Testis (tissue), 3 donors: Measurements from ENCODE around the gene PHAF1. TPM values are rescaled to one million over a fixed set of nuclear protein-coding genes. Genes with fewer than 3 reads are reported as not detected.

ENCODE experiments used
- DNase-seq: peaks from one replicate; pipeline ENCODE4 v3.0.0-alpha.2; 2019
- H3K27ac ChIP-seq, 2 donors: fragments of 200-600 bp; sonication (generic); one replicate each; pipeline ENCODE4 v1.5.1; 2019
- H3K27me3 ChIP-seq: fragments of 200-600 bp; sonication (generic); one replicate; pipeline ENCODE4 v1.5.1; 2019
- H3K36me3 ChIP-seq: fragments of 200-600 bp; sonication (generic); one replicate; pipeline ENCODE4 v1.5.1; 2017; ENCODE audit warnings: low read depth; ENCODE audit errors: missing control alignments
- H3K4me1 ChIP-seq: fragments of 200-600 bp; sonication (generic); one replicate; pipeline ENCODE4 v1.5.1; 2019
- H3K4me3 ChIP-seq, 2 donors: fragments of 200-600 bp; sonication (generic); one replicate each; pipeline ENCODE4 v1.5.1; 2017 to 2019
- H3K9me3 ChIP-seq: fragments of 200-600 bp; sonication (generic); one replicate; pipeline ENCODE4 v1.5.1; 2017
- CTCF ChIP-seq, 3 experiments: fragments of 450-650 bp in 2 of 3; fragments of 200-600 bp in 1 of 3; sonication (generic) in 1 of 3; IDR thresholded peaks; one replicate each; pipeline ENCODE4 v1.5.1; 2016 to 2019; ENCODE audit warnings: antibody characterized with exemption in 3 of 3, mild to moderate bottlenecking in 2 of 3, moderate library complexity in 1 of 3
- POLR2A ChIP-seq: fragments of 450-650 bp; IDR thresholded peaks from one replicate; pipeline ENCODE4 v1.6.1; 2017; ENCODE audit warnings: antibody characterized with exemption, mild to moderate bottlenecking, moderate library complexity
- WGBS, 2 donors: methylation state at CpG; one replicate each; pipeline ENCODE4 v1.1.5; 2018; 5-methylcytosine and 5-hydroxymethylcytosine counted together
- intact Hi-C: fragments of 100-400 bp; cut with DNase I; formaldehyde crosslinking; loops from one replicate; pipeline ENCODE4 v1.15.1; 2023; ENCODE audit warnings: low total_unique reads
- polyA plus RNA-seq: library from polyadenylated mRNA; stranded (reverse); fragments of 350-450 nt; fragmentation: Illumina TruSeq; extraction: RNeasy Lipid Tissue Mini Kit (QIAGEN cat#74804); gene quantifications from one replicate; pipeline ENCODE4 v1.2.3, GENCODE V29; 2014; ENCODE audit warnings: low read depth, low replicate concordance; ENCODE audit not compliant: insufficient read depth
- total RNA-seq, 2 donors: library from RNA; depleted of rRNA; stranded (reverse); fragments of >200 nt; gene quantifications; one replicate each; pipeline ENCODE4 v1.2.3, GENCODE V29; 2016

The PHAF1 gene
- total and polyA plus RNA-seq, 3 donors from 2014 or later = 31.2 to 41.6 (median 32.6) TPM

DNA sequence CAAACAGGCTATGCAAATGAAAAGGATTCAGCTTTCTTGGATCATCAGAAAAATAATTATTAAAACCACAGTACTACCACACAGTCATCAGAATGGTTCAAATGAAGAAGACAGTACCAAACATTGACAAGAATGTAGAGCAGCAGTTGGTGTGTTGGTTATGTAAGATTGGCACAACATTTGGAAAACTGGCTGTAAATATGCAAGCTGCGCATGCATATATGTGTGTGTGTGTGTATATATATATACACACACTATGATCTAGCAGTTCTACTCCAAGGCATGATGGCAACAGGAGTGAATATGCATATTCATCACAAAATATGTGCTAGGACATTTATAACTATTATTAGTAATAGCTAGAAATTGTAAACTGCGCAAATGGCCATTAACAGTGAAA lies 34.4 kb upstream of the PHAF1 start:
- Histone ChIP-seq H3K4me1 (no peaks in the 10 kb centered on the region), H3K4me3 (no peak overlapping the region), H3K27ac (no peak overlapping the region), H3K36me3 (no peaks in the 10 kb centered on the region), H3K27me3 (no peaks in the 10 kb centered on the region), H3K9me3 (no peaks in the 10 kb centered on the region)
- intact Hi-C loops = no loop called here
- no peak for TF ChIP-seq CTCF (IDR thresholded peaks at IDR 0.05)
- no peak for TF ChIP-seq POLR2A
- 96% methylated on average over 2 of the region's 2 CpGs for WGBS, 2 donors
- no peak for DNase-seq

GRCh38 chr16:67077871-67078270 lies 31.9 kb upstream of the PHAF1 start:
- 83 to 89% methylated on average over 4 of the region's 4 CpGs for WGBS, 2 donors
- no peaks in the 10 kb centered on the region for H3K4me1 ChIP-seq
- intact Hi-C loops = no loop called here
- no peak for TF ChIP-seq POLR2A
- TF ChIP-seq CTCF (IDR thresholded peaks at IDR 0.05) = no peak
- no peak overlapping the region for H3K27ac ChIP-seq
- no peaks in the 10 kb centered on the region for H3K9me3 ChIP-seq
- no peaks in the 10 kb centered on the region for H3K36me3 ChIP-seq
- no peaks in the 10 kb centered on the region for H3K27me3 ChIP-seq
- no peak for DNase-seq
- H3K4me3 ChIP-seq = no peak overlapping the region

- no peak for TF ChIP-seq POLR2A
- no peak for TF ChIP-seq CTCF (IDR thresholded peaks at IDR 0.05)
- intact Hi-C loops = no loop called here
- no peaks in the 10 kb centered on the region for H3K9me3 ChIP-seq
Measured at GRCh38 chr16:67082100-67082499, 27.6 kb upstream of the PHAF1 start.

DNA sequence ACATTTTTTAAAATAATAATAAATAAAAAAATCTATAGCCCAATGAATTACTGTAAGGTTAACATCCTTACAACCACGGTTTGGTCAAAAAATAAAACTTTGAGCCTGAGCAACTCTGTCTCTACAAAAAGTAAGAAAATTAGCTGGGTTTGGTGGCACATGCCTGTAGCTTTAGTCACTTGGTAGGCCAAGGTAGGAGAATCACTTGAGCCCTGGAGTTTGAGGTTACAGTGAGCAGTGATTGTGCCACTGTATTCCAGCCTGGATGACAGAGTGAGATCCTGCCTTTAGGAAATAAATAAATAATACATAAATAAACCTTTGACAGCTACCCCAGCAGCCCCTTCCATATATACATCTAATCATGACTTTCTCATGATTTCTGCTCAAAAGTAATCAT lies 26.9 kb upstream of the PHAF1 start:
- no peak overlapping the region for H3K27ac ChIP-seq
- no peaks in the 10 kb centered on the region for H3K27me3 ChIP-seq
- 90 to 95% methylated on average over 1 of the region's 1 CpG for WGBS, 2 donors
- TF ChIP-seq CTCF (IDR thresholded peaks at IDR 0.05) (no peak), POLR2A (no peak)
- H3K4me1 ChIP-seq = no peaks in the 10 kb centered on the region
- intact Hi-C loops = no loop called here
- no peak for DNase-seq
- H3K4me3 ChIP-seq = no peak overlapping the region
- no peaks in the 10 kb centered on the region for H3K36me3 ChIP-seq
- H3K9me3 ChIP-seq = no peaks in the 10 kb centered on the region

More at GRCh38 chr16:67082100-67082499, 27.6 kb upstream of the PHAF1 start:
- no peaks in the 10 kb centered on the region for H3K27me3 ChIP-seq
- H3K36me3 ChIP-seq = no peaks in the 10 kb centered on the region
- DNase-seq = no peak
- no peak overlapping the region for H3K27ac ChIP-seq
- H3K4me3 ChIP-seq = no peak overlapping the region
- H3K4me1 ChIP-seq = no peaks in the 10 kb centered on the region
- 90 to 93% methylated on average over 6 of the region's 6 CpGs for WGBS, 2 donors

DNA sequence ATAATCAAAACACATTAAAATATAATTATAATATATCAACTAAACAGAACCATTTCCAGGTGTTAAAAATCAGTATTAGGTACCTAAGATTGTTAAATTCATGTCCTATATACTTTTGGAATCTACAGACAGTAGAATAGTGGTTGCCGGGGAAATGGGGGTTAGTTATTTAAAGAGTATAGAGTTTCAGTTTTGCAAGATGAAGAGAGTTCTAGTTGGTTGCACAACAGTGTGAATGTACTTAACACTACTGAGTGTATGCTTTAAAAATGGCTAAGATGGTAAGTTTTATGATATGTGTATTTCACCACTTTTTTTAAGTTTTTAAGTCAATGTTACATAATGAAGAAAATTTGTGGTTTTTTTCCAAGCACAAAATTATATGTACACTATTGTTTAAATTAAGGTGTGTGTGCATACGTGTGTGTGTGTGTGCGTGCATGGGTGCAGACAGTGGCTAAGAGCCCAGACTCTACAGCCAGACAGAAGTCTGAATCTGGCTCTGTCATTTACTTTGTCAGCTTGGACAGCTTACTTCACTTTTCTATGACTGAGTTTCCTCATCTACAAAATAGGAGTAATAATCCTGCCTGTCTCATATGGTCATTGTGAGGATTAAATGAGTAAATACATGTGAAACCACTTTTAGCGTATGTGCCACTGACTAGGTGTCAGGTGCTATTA lies 25.3 kb upstream of the PHAF1 start:
- Histone ChIP-seq H3K9me3 (no peaks in the 10 kb centered on the region), H3K27ac (no peak overlapping the region), H3K36me3 (no peaks in the 10 kb centered on the region), H3K27me3 (no peaks in the 10 kb centered on the region), H3K4me1 (no peaks in the 10 kb centered on the region), H3K4me3 (no peak overlapping the region)
- DNase-seq = no peak
- 93 to 96% methylated on average over 4 of the region's 4 CpGs for WGBS, 2 donors
- no peak for TF ChIP-seq CTCF (IDR thresholded peaks at IDR 0.05)
- TF ChIP-seq POLR2A = no peak
- intact Hi-C loops = no loop called here
